Endodermal cell (in vitro differentiated cells): ENCODE measurements around the gene POLE. TPM values are rescaled to one million over a fixed set of nuclear protein-coding genes. Genes with fewer than 3 reads are reported as not detected.

Experiments used
- DNase-seq: peaks from one replicate; pipeline ENCODE4 v3.0.0-alpha.2; 2017
- H3K27ac ChIP-seq: 2 replicates; pipeline ENCODE4 v1.5.1; 2013; ENCODE audit warnings: mild to moderate bottlenecking, low read depth, low read length, moderate library complexity
- H3K27me3 ChIP-seq: 2 replicates; pipeline ENCODE4 v1.6.1; 2013; ENCODE audit warnings: mild to moderate bottlenecking, low read length, moderate library complexity; ENCODE audit not compliant: insufficient read depth, control insufficient read depth, poor library complexity, severe bottlenecking
- H3K36me3 ChIP-seq: 2 replicates; pipeline ENCODE4 v1.7.0; 2013; ENCODE audit warnings: mild to moderate bottlenecking, low read length, moderate library complexity; ENCODE audit not compliant: control insufficient read depth, insufficient read depth
- H3K4me1 ChIP-seq: one replicate; pipeline ENCODE4 v1.7.0; 2013; ENCODE audit warnings: low read length; ENCODE audit not compliant: control insufficient read depth, insufficient read depth
- H3K4me3 ChIP-seq: 2 replicates; pipeline ENCODE4 v1.5.1; 2013; ENCODE audit warnings: mild to moderate bottlenecking, low read length, moderate library complexity
- H3K9ac ChIP-seq: 2 replicates; pipeline ENCODE4 v1.6.1; 2013; ENCODE audit warnings: mild to moderate bottlenecking, low read length, moderate library complexity; ENCODE audit not compliant: poor library complexity, severe bottlenecking; ENCODE audit errors: extremely low read depth
- H3K9me3 ChIP-seq: 2 replicates; pipeline ENCODE4 v1.6.1; 2013; ENCODE audit warnings: mild to moderate bottlenecking, low read length, moderate library complexity; ENCODE audit not compliant: control insufficient read depth
- H3K27ac Mint-ChIP-seq: 2 replicates; pipeline ENCODE4 v1.8.0; 2020; ENCODE audit warnings: mixed read lengths
- H3K27me3 Mint-ChIP-seq: 2 replicates; pipeline ENCODE4 v1.8.0; 2021; ENCODE audit warnings: mild to moderate bottlenecking, mixed read lengths; ENCODE audit not compliant: insufficient read depth
- H3K36me3 Mint-ChIP-seq: 2 replicates; pipeline ENCODE4 v1.8.0; 2020; ENCODE audit warnings: low read depth, mixed read lengths
- H3K4me1 Mint-ChIP-seq: 2 replicates; pipeline ENCODE4 v1.8.0; 2020; ENCODE audit warnings: mixed read lengths
- H3K4me3 Mint-ChIP-seq: 2 replicates; pipeline ENCODE4 v1.8.0; 2020; ENCODE audit warnings: mild to moderate bottlenecking, moderate library complexity, mixed read lengths
- H3K9me3 Mint-ChIP-seq: 2 replicates; pipeline ENCODE4 v1.8.0; 2020; ENCODE audit warnings: mild to moderate bottlenecking, mixed read lengths
- WGBS, 2 experiments: methylation state at CpG; one replicate each; pipeline versions ENCODE4 v1.1.5 to v1.1.7; 2013; ENCODE audit warnings: missing lambda C conversion rate in 2 of 2, mixed read lengths in 1 of 2; ENCODE audit not compliant: insufficient coverage in 1 of 2, insufficient read length in 1 of 2; 5-methylcytosine and 5-hydroxymethylcytosine counted together
- total RNA-seq, 2 donors: library from RNA; stranded (reverse); fragmentation: NEBNext Ultra II Directional in 1 of 2; extraction: Animal tissue kit (Norgen Biotek cat#: 25700) in 1 of 2; gene quantifications; 2 replicates in 1 of 2; 3 replicates in 1 of 2; pipeline ENCODE4 v1.2.1, GENCODE V29; 2021
- TF ChIP-seq, protein P1 (sequence below): fragments of 200-600 bp; sonication (generic); conservative IDR thresholded peaks from 2 replicates; pipeline ENCODE4 v1.5.0; 2021; ENCODE audit warnings: antibody characterized with exemption, mild to moderate bottlenecking

The POLE gene
- total RNA-seq, 2 donors from 2014 or later: 165 to 212 TPM

DNA sequence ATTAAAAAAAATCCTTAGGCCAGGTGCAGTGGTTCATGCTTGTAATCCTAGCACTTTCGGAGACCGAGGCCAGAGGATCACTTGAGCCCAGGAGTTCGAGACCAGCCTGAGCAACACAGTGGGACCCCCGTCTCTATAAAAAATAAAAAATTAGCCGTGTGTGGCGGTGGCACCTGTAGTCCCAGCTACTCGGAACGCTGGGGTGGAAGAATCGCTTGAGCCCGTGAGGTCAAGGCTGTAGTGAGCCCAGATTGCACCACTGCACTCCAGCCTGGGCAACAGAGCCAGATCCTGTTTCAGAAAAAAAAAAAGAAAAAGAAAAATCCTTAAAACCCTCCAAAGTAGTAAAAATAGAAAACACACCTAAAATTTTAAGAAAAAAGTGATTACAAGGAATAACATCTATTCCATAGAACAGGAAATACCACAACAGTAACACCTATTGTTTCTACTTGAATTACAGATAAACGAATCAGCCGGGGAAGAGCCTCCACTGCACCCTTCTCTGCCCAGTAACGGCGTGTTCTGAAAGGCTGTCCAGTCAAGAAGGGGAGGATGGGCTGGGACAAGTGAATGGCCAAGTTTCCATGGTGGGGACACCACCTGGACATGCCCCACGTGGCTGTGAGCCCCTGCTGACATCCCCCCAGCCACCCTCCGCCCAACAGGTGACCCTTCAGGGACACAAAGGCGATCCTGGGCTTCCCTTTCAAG lies 17.8 kb downstream of the POLE start:
- H3K36me3 ChIP-seq: peaks cover 87% of the 10 kb centered on the region
- Mint-ChIP-seq H3K36me3 (peaks cover 90% of the 10 kb centered on the region), H3K4me3 (no peak overlapping the region), H3K9me3 (no peaks in the 10 kb centered on the region), H3K27ac (no peak overlapping the region), H3K4me1 (peaks cover 20% of the 10 kb centered on the region), H3K27me3 (no peaks in the 10 kb centered on the region)
- H3K4me1 ChIP-seq: peaks cover 6% of the 10 kb centered on the region
- no peak overlapping the region for H3K4me3 ChIP-seq
- 93 to 97% methylated on average over 12 to 17 of the region's 17 CpGs for WGBS, 2 experiments
- DNase-seq: no peak
- TF ChIP-seq, protein P1, sequence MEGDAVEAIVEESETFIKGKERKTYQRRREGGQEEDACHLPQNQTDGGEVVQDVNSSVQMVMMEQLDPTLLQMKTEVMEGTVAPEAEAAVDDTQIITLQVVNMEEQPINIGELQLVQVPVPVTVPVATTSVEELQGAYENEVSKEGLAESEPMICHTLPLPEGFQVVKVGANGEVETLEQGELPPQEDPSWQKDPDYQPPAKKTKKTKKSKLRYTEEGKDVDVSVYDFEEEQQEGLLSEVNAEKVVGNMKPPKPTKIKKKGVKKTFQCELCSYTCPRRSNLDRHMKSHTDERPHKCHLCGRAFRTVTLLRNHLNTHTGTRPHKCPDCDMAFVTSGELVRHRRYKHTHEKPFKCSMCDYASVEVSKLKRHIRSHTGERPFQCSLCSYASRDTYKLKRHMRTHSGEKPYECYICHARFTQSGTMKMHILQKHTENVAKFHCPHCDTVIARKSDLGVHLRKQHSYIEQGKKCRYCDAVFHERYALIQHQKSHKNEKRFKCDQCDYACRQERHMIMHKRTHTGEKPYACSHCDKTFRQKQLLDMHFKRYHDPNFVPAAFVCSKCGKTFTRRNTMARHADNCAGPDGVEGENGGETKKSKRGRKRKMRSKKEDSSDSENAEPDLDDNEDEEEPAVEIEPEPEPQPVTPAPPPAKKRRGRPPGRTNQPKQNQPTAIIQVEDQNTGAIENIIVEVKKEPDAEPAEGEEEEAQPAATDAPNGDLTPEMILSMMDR: no peak
- H3K27me3 ChIP-seq: no peaks in the 10 kb centered on the region
- H3K9ac ChIP-seq: no peak overlapping the region
- no peaks in the 10 kb centered on the region for H3K9me3 ChIP-seq
- H3K27ac ChIP-seq: no peak overlapping the region

DNA sequence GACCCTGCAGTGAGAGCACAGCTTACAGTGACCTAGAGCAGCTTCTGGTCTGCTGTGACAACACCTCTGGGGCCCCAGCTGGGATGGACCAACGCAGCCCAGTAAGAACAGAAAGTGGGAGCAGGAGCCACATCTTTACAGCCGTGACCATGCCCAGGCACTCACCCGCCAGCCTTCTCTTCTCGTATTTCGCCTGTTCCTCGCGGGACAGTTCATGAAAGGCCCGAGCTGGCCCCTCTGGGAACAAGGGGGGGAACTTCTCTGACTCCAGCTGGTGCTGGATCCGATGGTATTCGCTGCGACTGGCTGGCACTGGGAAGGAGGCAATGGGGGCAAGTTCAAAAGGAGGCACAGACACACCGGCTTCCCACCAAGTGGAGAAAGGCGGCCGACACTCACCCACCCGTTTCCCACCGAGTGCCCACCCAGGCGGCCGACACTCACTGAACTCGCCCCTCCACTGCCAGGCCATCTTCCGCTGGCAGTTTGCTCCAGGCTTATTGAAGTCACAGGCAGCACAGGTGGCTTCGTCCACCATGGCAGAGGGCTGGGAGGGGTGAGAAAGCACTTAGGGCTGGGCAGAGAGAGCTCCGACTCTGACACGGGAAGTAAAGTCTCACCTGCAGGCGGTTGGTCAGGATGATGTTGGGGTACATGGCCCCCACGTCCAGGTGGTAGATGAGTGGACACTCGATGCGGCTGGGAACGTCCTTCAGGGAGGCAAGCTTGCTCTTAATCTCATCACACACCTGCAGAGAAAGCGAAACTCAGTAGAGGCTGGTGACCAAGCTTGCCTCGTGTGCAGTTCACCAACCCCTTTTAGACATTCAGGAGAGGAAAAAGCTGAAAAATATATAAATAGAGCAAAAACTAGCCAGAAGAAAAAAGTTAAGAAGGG lies 18.7 kb downstream of the POLE start:
- WGBS, 2 experiments: 93 to 94% methylated on average over 13 to 30 of the region's 30 CpGs
- Histone ChIP-seq H3K9me3 (no peaks in the 10 kb centered on the region), H3K9ac (no peak overlapping the region), H3K36me3 (peaks cover 91% of the 10 kb centered on the region), H3K4me1 (peaks cover 6% of the 10 kb centered on the region), H3K27ac (no peak overlapping the region), H3K4me3 (no peak overlapping the region), H3K27me3 (no peaks in the 10 kb centered on the region)
- H3K4me3 Mint-ChIP-seq: no peak overlapping the region
- peak; percentile 43 for DNase-seq
- H3K36me3 Mint-ChIP-seq: peaks cover 91% of the 10 kb centered on the region
- H3K27ac Mint-ChIP-seq: no peak overlapping the region
- TF ChIP-seq, protein P1: no peak
- H3K27me3 Mint-ChIP-seq: no peaks in the 10 kb centered on the region
- no peaks in the 10 kb centered on the region for H3K9me3 Mint-ChIP-seq
- H3K4me1 Mint-ChIP-seq: peaks cover 21% of the 10 kb centered on the region

DNA sequence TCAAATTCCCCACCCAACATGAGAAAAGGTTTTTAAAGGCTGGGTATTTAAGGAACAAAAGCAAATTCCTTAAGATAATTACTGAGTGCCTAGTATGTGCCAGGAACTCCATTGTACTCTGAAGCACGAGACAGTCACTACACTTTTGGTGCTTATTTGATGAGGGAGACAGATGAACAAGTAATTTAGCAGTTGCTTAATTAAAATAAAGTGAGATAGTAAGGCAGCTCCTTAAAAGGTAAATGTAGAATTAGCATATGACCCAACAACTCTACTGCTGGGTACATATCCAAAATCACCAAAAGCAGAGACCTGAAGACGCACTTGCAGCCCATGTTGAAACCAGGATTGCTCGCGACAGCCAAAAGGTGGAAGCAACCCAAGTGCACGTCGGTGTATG lies 21.3 kb downstream of the POLE start:
- Histone ChIP-seq H3K27ac (no peak overlapping the region), H3K9me3 (no peaks in the 10 kb centered on the region), H3K9ac (no peak overlapping the region), H3K27me3 (no peaks in the 10 kb centered on the region), H3K4me3 (no peak overlapping the region), H3K36me3 (peaks cover 90% of the 10 kb centered on the region), H3K4me1 (peaks cover 6% of the 10 kb centered on the region)
- no peaks in the 10 kb centered on the region for H3K27me3 Mint-ChIP-seq
- no peak overlapping the region for H3K27ac Mint-ChIP-seq
- H3K9me3 Mint-ChIP-seq: no peaks in the 10 kb centered on the region
- no peak for DNase-seq
- peaks cover 21% of the 10 kb centered on the region for H3K4me1 Mint-ChIP-seq
- peaks cover 91% of the 10 kb centered on the region for H3K36me3 Mint-ChIP-seq
- 92 to 100% methylated on average over 3 to 6 of the region's 6 CpGs for WGBS, 2 experiments
- H3K4me3 Mint-ChIP-seq: no peak overlapping the region
- TF ChIP-seq, protein P1: no peak
